Subcutaneous adipose tissue (tissue), 4 donors: ENCODE measurements around the gene MAL. TPM values are rescaled to one million over a fixed set of nuclear protein-coding genes. Genes with fewer than 3 reads are reported as not detected.

Experiments
- CTCF ChIP-seq: fragments of 450-650 bp; IDR thresholded peaks from one replicate; pipeline ENCODE4 v1.5.1; 2016; ENCODE audit warnings: low read depth, mild to moderate bottlenecking, control low read depth, antibody characterized with exemption, moderate library complexity
- small RNA-seq: library from RNA; depleted of rRNA; stranded (forward); fragments of <200 nt; gene quantifications from one replicate; pipeline ENCODE3, GENCODE V24; 2016
- total RNA-seq, 4 donors: library from RNA; depleted of rRNA; stranded (reverse); fragments of >200 nt; gene quantifications; one replicate each; pipeline ENCODE4 v1.1.0, GENCODE V29; 2016

The MAL gene
- total RNA-seq, 4 donors from 2014 or later = not detected

DNA sequence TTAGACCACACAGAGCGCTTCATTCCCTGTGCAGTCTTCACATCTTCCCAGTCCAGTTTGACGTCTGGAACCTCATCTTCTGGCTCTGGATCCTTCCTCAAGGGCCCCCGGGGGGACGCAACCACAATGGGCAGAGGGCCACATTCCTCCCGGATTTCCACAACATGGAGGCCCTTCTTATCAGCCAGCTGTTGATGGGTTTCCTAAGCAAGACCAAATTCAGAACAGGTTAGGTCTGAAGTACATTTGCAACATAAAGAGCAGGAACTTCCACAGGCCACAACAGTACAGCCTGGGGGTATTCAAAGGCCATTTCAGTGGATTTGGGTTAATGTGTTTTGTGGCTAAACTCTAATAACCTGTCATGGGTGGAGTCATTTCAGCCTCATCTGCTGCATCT, 61.9 kb downstream of the MAL start:
- no peak for TF ChIP-seq CTCF

GRCh38 chr2:95091885-95092555, 66.5 kb downstream of the MAL start:
- no peak for TF ChIP-seq CTCF

DNA sequence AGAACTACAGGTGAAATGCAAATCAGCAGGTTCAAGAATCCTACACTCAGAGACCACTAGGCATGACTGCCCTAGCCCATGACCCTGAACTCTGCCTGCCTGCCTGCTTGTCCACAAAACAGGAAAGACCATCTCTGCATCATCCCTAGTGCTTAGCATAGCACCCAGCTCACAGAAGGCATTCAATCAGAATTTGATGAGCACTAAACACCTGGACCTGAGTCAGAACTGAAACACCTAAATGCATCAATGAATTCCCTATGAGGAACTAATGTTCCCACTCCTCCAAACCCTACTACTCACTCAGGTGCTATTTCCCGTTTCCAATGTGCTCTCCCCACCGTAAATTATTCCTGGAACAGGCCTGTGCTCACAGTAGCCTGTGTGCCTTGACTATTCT, 74.4 kb downstream of the MAL start:
- no peak for TF ChIP-seq CTCF

Small RNA genes lying within 50 kb of the gene (small RNA-seq; reads per million reads assigned to genes)
- not detected for gene RN7SL575P

Other genes with a start within 250 kb of the MAL start
- not detected for gene TEKT4, start 154.3 kb upstream of the MAL start, total RNA-seq
- 10 to 100 TPM; 31.1 to 50.2 (median 39.5) TPM for gene MRPS5, start 96.1 kb downstream of the MAL start, total RNA-seq
- 10 to 100 TPM; 17.2 to 32.1 (median 22.2) TPM for gene ZNF514, start 134.1 kb downstream of the MAL start, total RNA-seq
- 1 to 10 TPM; 2.1 to 6.6 (median 3.9) TPM for gene ZNF2, start 140.1 kb downstream of the MAL start, total RNA-seq
- gene ZNF892, start 181.8 kb downstream of the MAL start, total RNA-seq = 1 to 10 TPM; 3.3 to 7.2 (median 3.9) TPM
- gene PROM2, start 248.7 kb downstream of the MAL start, total RNA-seq = 1 to 10 TPM in 2 of 4 donors, under 1 TPM in 2; 0.44 to 1.3 (median 0.84) TPM